Lung (tissue), 12 donors: ENCODE measurements around the gene PRKCH. TPM values are rescaled to one million over a fixed set of nuclear protein-coding genes. Genes with fewer than 3 reads are reported as not detected.
"Not testable (repeated sequence)": the region's sequence is repeated elsewhere in the genome, so short reads cannot be mapped to it uniquely, and the experiment has no call there.

ENCODE experiments used
- ATAC-seq: fragments of 200-7000 bp; cut with Tn5 transposase; one replicate; pipeline ENCODE4 v1.9.1; 2020; ENCODE audit warnings: moderate number of reproducible peaks; ENCODE audit not compliant: insufficient read depth, low FRiP score
- DNase-seq, 3 donors: peaks; one replicate each; pipeline ENCODE4 v3.0.0-alpha.2; 2013 to 2017
- H3K27ac ChIP-seq, 2 donors: one replicate each; pipeline ENCODE4 v1.5.1; 2013; ENCODE audit warnings: mild to moderate bottlenecking in 2 of 2, moderate library complexity in 2 of 2, control low read depth in 1 of 2, inconsistent platforms in 1 of 2, low read depth in 1 of 2, low read length in 1 of 2
- H3K27me3 ChIP-seq, 3 donors: one replicate each; pipeline ENCODE4 v1.5.1; 2013; ENCODE audit warnings: low read length in 2 of 3; ENCODE audit not compliant: control insufficient read depth in 3 of 3, insufficient read depth in 3 of 3
- H3K36me3 ChIP-seq, 4 donors: one replicate each; pipeline ENCODE4 v1.5.1; 2013; ENCODE audit warnings: low read length in 4 of 4, mild to moderate bottlenecking in 1 of 4, moderate library complexity in 1 of 4; ENCODE audit not compliant: control insufficient read depth in 4 of 4, insufficient read depth in 4 of 4
- H3K4me1 ChIP-seq, 5 donors: one replicate each; pipeline ENCODE4 v1.5.1; 2013; ENCODE audit warnings: low read length in 5 of 5, mild to moderate bottlenecking in 2 of 5, moderate library complexity in 1 of 5; ENCODE audit not compliant: control insufficient read depth in 5 of 5, insufficient read depth in 5 of 5
- H3K4me3 ChIP-seq: one replicate; pipeline ENCODE4 v1.5.1; 2013; ENCODE audit warnings: mild to moderate bottlenecking, control low read depth, moderate library complexity
- H3K9ac ChIP-seq, 2 donors: one replicate each; pipeline ENCODE4 v1.5.1; 2013; ENCODE audit warnings: low read length in 2 of 2, control low read depth in 1 of 2; ENCODE audit not compliant: insufficient read depth in 1 of 2
- H3K9me3 ChIP-seq, 4 donors: one replicate each; pipeline ENCODE4 v1.5.1; 2013; ENCODE audit warnings: low read length in 3 of 4, mild to moderate bottlenecking in 1 of 4, moderate library complexity in 1 of 4; ENCODE audit not compliant: control insufficient read depth in 4 of 4, insufficient read depth in 3 of 4
- CTCF ChIP-seq: IDR thresholded peaks from 2 replicates; pipeline ENCODE4 v1.5.1; 2012; ENCODE audit warnings: mild to moderate bottlenecking; ENCODE audit errors: control extremely low read depth, extremely low read depth
- WGBS, 2 donors: extraction: QIAGEN DNeasy Blood & Tissue Kit; methylation state at CpG; one replicate each; pipeline ENCODE4 v1.1.7; 2013; 5-methylcytosine and 5-hydroxymethylcytosine counted together
- polyA plus RNA-seq, 2 donors: library from polyadenylated mRNA; stranded (reverse); fragments of 200-250 nt; gene quantifications; one replicate each; pipeline ENCODE4 v1.2.1, GENCODE V29; 2013
- total RNA-seq, 2 donors: library from RNA; depleted of rRNA in 1 of 2; stranded (reverse); fragments of >200 nt in 1 of 2; gene quantifications; one replicate each; pipeline ENCODE4 v1.2.1, GENCODE V29; 2014 to 2021
- donor health status: control.
- donor health status: control.
- donor health status: Bipolar disorder and iron deficiency.
- donor health status: healthy.
- donor health status: DM: yes; HTN: yes; CAD: no.

Gene PRKCH
- total and polyA plus RNA-seq, 4 donors: 12.9 to 126 (median 51.4) TPM

DNA sequence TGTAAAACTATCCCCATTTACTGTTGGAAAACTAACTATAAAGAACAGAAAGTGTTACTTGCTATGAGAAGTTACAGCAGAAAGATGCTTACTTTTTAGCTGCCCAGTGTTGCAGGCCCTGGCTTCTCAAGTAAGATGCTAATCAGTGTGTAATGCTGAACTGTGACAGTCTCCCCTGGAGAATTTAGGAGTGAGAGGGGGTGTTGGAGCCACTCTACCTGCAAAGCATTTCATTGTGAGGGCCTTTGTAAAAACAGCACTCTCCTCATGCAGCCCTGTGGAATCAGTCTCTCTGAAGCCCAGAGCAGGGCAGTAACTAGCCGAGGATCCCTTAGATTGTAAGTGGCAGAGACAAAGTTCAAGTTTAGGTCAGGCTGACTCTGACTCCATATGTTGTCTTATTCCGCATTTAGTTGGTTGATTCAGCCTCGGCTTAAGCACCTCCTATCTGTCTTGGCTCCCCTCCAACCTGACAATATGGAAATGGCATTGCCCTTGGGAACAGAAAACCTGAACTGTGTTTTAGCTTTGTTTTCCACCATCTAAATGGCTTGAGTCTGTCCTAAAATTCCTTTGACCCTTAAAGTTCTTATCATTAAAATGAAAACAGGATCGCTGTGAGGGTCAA is 141.3 kb downstream of the PRKCH start:
- Histone ChIP-seq H3K27ac (peak overlapping the region in 1 of 2 donors; percentile 79), H3K4me3 (no peak overlapping the region), H3K27me3 (no peaks in the 10 kb centered on the region), H3K4me1 (peaks cover 8 to 37% (median 20%) of the 10 kb centered on the region in 5 donors), H3K9me3 (no peaks in the 10 kb centered on the region), H3K9ac (peak overlapping the region in 1 of 2 donors; percentile 40), H3K36me3 (peaks cover 0 to 18% (median 0%) of the 10 kb centered on the region in 4 donors)
- WGBS, 2 donors: 66 to 75% methylated on average over 4 of the region's 4 CpGs
- DNase-seq (peak; percentile 19 to 77 (median 72)), ATAC-seq (no peak)
- TF ChIP-seq CTCF: no peak

GRCh38 chr14:61463664-61464285 is 142.4 kb downstream of the PRKCH start:
- Histone ChIP-seq H3K4me3 (no peak overlapping the region), H3K9ac (no peak overlapping the region), H3K27me3 (no peaks in the 10 kb centered on the region), H3K9me3 (no peaks in the 10 kb centered on the region), H3K36me3 (peaks cover 0 to 10% (median 0%) of the 10 kb centered on the region in 4 donors), H3K27ac (no peak overlapping the region), H3K4me1 (peaks cover 8 to 37% (median 20%) of the 10 kb centered on the region in 5 donors)
- no peak for TF ChIP-seq CTCF
- 89 to 95% methylated on average over 3 of the region's 3 CpGs for WGBS, 2 donors
- ATAC-seq (no peak), DNase-seq (no peak)

- H3K9me3 ChIP-seq, H3K36me3 ChIP-seq, H3K27me3 ChIP-seq, H3K4me3 ChIP-seq, ATAC-seq, DNase-seq, H3K9ac ChIP-seq: not testable (repeated sequence)
- Histone ChIP-seq H3K27ac (peak overlapping the region in 1 of 2 donors; percentile 73), H3K4me1 (peaks cover 8 to 39% (median 26%) of the 10 kb centered on the region in 5 donors)
- 69 to 99% methylated on average over 2 of the region's 2 CpGs for WGBS, 2 donors
These were observed 143.4 kb downstream of the PRKCH start for GRCh38 chr14:61464539-61465320.
